Measurements from ENCODE around the gene MIGA1. TPM values are rescaled to one million over a fixed set of nuclear protein-coding genes. Genes with fewer than 3 reads are reported as not detected.

The MIGA1 gene
- polyA plus RNA-seq, 4 donors, result 1.4 to 18.2 (median 3.4) TPM

- DNase-seq (no peak), FAIRE-seq (no peak)
- H3K4me3 ChIP-seq (ENCODE audit: low read depth in 1 of 3, low read length in 3 of 3), result no peak overlapping the region
- H3K27me3 ChIP-seq (ENCODE audit: control insufficient read depth in 3 of 3, insufficient read depth in 3 of 3, low read length in 3 of 3), result no peaks in the 10 kb centered on the region
- no peak overlapping the region for H3K27ac ChIP-seq (ENCODE audit: low read depth in 1 of 3, low read length in 2 of 3)
- H3K4me1 ChIP-seq (ENCODE audit: control insufficient read depth in 3 of 3, insufficient read depth in 2 of 3, low read depth in 1 of 3, low read length in 2 of 3), result no peaks in the 10 kb centered on the region
- no peaks in the 10 kb centered on the region for H3K36me3 ChIP-seq (ENCODE audit: control insufficient read depth in 3 of 3, insufficient read depth in 2 of 3, low read depth in 1 of 3, low read length in 3 of 3)
- 91 to 97% (median 94%) methylated on average over 1 of the region's 1 CpG for WGBS, 3 donors
- no peaks in the 10 kb centered on the region for H3K9me3 ChIP-seq (ENCODE audit: control insufficient read depth in 2 of 2, insufficient read depth in 1 of 2, low read depth in 1 of 2, low read length in 1 of 2)
Measured at GRCh38 chr1:77873461-77873860, 94.0 kb downstream of the MIGA1 start.

GRCh38 chr1:77874804-77875445 lies 95.5 kb downstream of the MIGA1 start:
- H3K9me3 ChIP-seq (ENCODE audit: control insufficient read depth in 2 of 2, insufficient read depth in 1 of 2, low read depth in 1 of 2, low read length in 1 of 2), result no peaks in the 10 kb centered on the region
- H3K36me3 ChIP-seq (ENCODE audit: control insufficient read depth in 3 of 3, insufficient read depth in 2 of 3, low read depth in 1 of 3, low read length in 3 of 3), result no peaks in the 10 kb centered on the region
- H3K4me3 ChIP-seq (ENCODE audit: low read depth in 1 of 3, low read length in 3 of 3), result no peak overlapping the region
- WGBS, 3 donors, result 96 to 98% (median 98%) methylated on average over 4 of the region's 4 CpGs
- H3K27me3 ChIP-seq (ENCODE audit: control insufficient read depth in 3 of 3, insufficient read depth in 3 of 3, low read length in 3 of 3), result no peaks in the 10 kb centered on the region
- no peak for DNase-seq
- FAIRE-seq, result no peak
- H3K27ac ChIP-seq (ENCODE audit: low read depth in 1 of 3, low read length in 2 of 3), result no peak overlapping the region
- H3K4me1 ChIP-seq (ENCODE audit: control insufficient read depth in 3 of 3, insufficient read depth in 2 of 3, low read depth in 1 of 3, low read length in 2 of 3), result no peaks in the 10 kb centered on the region

GRCh38 chr1:77876884-77877283 lies 97.4 kb downstream of the MIGA1 start:
- H3K27ac ChIP-seq (ENCODE audit: low read depth in 1 of 3, low read length in 2 of 3), result no peak overlapping the region
- DNase-seq (no peak), FAIRE-seq (no peak)
- H3K36me3 ChIP-seq (ENCODE audit: control insufficient read depth in 3 of 3, insufficient read depth in 2 of 3, low read depth in 1 of 3, low read length in 3 of 3), result no peaks in the 10 kb centered on the region
- no peaks in the 10 kb centered on the region for H3K9me3 ChIP-seq (ENCODE audit: control insufficient read depth in 2 of 2, insufficient read depth in 1 of 2, low read depth in 1 of 2, low read length in 1 of 2)
- no peaks in the 10 kb centered on the region for H3K27me3 ChIP-seq (ENCODE audit: control insufficient read depth in 3 of 3, insufficient read depth in 3 of 3, low read length in 3 of 3)
- H3K4me1 ChIP-seq (ENCODE audit: control insufficient read depth in 3 of 3, insufficient read depth in 2 of 3, low read depth in 1 of 3, low read length in 2 of 3), result no peaks in the 10 kb centered on the region
- H3K4me3 ChIP-seq (ENCODE audit: low read depth in 1 of 3, low read length in 3 of 3), result no peak overlapping the region
- 94 to 95% (median 94%) methylated on average over 4 of the region's 4 CpGs for WGBS, 3 donors

- H3K27me3 ChIP-seq (ENCODE audit: control insufficient read depth in 3 of 3, insufficient read depth in 3 of 3, low read length in 3 of 3), result no peaks in the 10 kb centered on the region
- no peak for DNase-seq
- no peaks in the 10 kb centered on the region for H3K9me3 ChIP-seq (ENCODE audit: control insufficient read depth in 2 of 2, insufficient read depth in 1 of 2, low read depth in 1 of 2, low read length in 1 of 2)
- no peak overlapping the region for H3K27ac ChIP-seq (ENCODE audit: low read depth in 1 of 3, low read length in 2 of 3)
- WGBS, 3 donors, result 92 to 100% (median 94%) methylated on average over 1 of the region's 1 CpG
- H3K4me1 ChIP-seq (ENCODE audit: control insufficient read depth in 3 of 3, insufficient read depth in 2 of 3, low read depth in 1 of 3, low read length in 2 of 3), result no peaks in the 10 kb centered on the region
- H3K4me3 ChIP-seq (ENCODE audit: low read depth in 1 of 3, low read length in 3 of 3), result no peak overlapping the region
- no peak for FAIRE-seq
- H3K36me3 ChIP-seq (ENCODE audit: control insufficient read depth in 3 of 3, insufficient read depth in 2 of 3, low read depth in 1 of 3, low read length in 3 of 3), result no peaks in the 10 kb centered on the region
Measured at GRCh38 chr1:77881061-77881460, 101.6 kb downstream of the MIGA1 start.

- FAIRE-seq (no peak), DNase-seq (no peak)
- H3K36me3 ChIP-seq (ENCODE audit: control insufficient read depth in 3 of 3, insufficient read depth in 2 of 3, low read depth in 1 of 3, low read length in 3 of 3), result no peaks in the 10 kb centered on the region
- no peak overlapping the region for H3K27ac ChIP-seq (ENCODE audit: low read depth in 1 of 3, low read length in 2 of 3)
- peaks cover 0 to 1% (median 0%) of the 10 kb centered on the region in 3 donors for H3K4me1 ChIP-seq (ENCODE audit: control insufficient read depth in 3 of 3, insufficient read depth in 2 of 3, low read depth in 1 of 3, low read length in 2 of 3)
- H3K27me3 ChIP-seq (ENCODE audit: control insufficient read depth in 3 of 3, insufficient read depth in 3 of 3, low read length in 3 of 3), result no peaks in the 10 kb centered on the region
- peaks cover 0 to 1% of the 10 kb centered on the region in 2 donors for H3K9me3 ChIP-seq (ENCODE audit: control insufficient read depth in 2 of 2, insufficient read depth in 1 of 2, low read depth in 1 of 2, low read length in 1 of 2)
- WGBS, 3 donors, result 54 to 70% (median 66%) methylated on average over 2 of the region's 2 CpGs
- H3K4me3 ChIP-seq (ENCODE audit: low read depth in 1 of 3, low read length in 3 of 3), result no peak overlapping the region
Measured at GRCh38 chr1:77882411-77882810, 103.0 kb downstream of the MIGA1 start.

GRCh38 chr1:77888081-77888780 lies 108.8 kb downstream of the MIGA1 start, which contains the start of gene NEXN:
NEXN (plus strand) TSS chr1:77888624; CDS start chr1:77916107, 27,483 bp downstream.
- H3K4me3 ChIP-seq (ENCODE audit: low read depth in 1 of 3, low read length in 3 of 3), result peak within 1 kb of the TSS; percentile 52 to 65 (median 62)
- no peaks in the 10 kb centered on the region for H3K27me3 ChIP-seq (ENCODE audit: control insufficient read depth in 3 of 3, insufficient read depth in 3 of 3, low read length in 3 of 3)
- H3K27ac ChIP-seq (ENCODE audit: low read depth in 1 of 3, low read length in 2 of 3), result peak within 1 kb of the TSS in 2 of 3 donors; percentile 61 to 90
- H3K9me3 ChIP-seq (ENCODE audit: control insufficient read depth in 2 of 2, insufficient read depth in 1 of 2, low read depth in 1 of 2, low read length in 1 of 2), result peaks cover 0 to 2% of the 10 kb centered on the region in 2 donors
- DNase-seq (peak; percentile 72 to 80), FAIRE-seq (no peak)
- peaks cover 0 to 5% (median 2%) of the 10 kb centered on the region in 3 donors for H3K4me1 ChIP-seq (ENCODE audit: control insufficient read depth in 3 of 3, insufficient read depth in 2 of 3, low read depth in 1 of 3, low read length in 2 of 3)
- 6 to 19% (median 8%) methylated on average over 28 to 36 of the region's 36 CpGs for WGBS, 3 donors
- H3K36me3 ChIP-seq (ENCODE audit: control insufficient read depth in 3 of 3, insufficient read depth in 2 of 3, low read depth in 1 of 3, low read length in 3 of 3), result no peaks in the 10 kb centered on the region

- no peaks in the 10 kb centered on the region for H3K36me3 ChIP-seq (ENCODE audit: control insufficient read depth in 3 of 3, insufficient read depth in 2 of 3, low read depth in 1 of 3, low read length in 3 of 3)
- H3K27me3 ChIP-seq (ENCODE audit: control insufficient read depth in 3 of 3, insufficient read depth in 3 of 3, low read length in 3 of 3), result no peaks in the 10 kb centered on the region
- peaks cover 0 to 5% (median 2%) of the 10 kb centered on the region in 3 donors for H3K4me1 ChIP-seq (ENCODE audit: control insufficient read depth in 3 of 3, insufficient read depth in 2 of 3, low read depth in 1 of 3, low read length in 2 of 3)
- FAIRE-seq (no peak), DNase-seq (peak; percentile 6 to 67)
- H3K9me3 ChIP-seq (ENCODE audit: control insufficient read depth in 2 of 2, insufficient read depth in 1 of 2, low read depth in 1 of 2, low read length in 1 of 2), result peaks cover 0 to 2% of the 10 kb centered on the region in 2 donors
- WGBS, 3 donors, result 2% methylated on average over 40 to 46 of the region's 46 CpGs
- peak overlapping the region in 2 of 3 donors; percentile 61 to 90 for H3K27ac ChIP-seq (ENCODE audit: low read depth in 1 of 3, low read length in 2 of 3)
- H3K4me3 ChIP-seq (ENCODE audit: low read depth in 1 of 3, low read length in 3 of 3), result peak overlapping the region; percentile 52 to 65 (median 62)
Measured at GRCh38 chr1:77888781-77889642, 109.6 kb downstream of the MIGA1 start.

GRCh38 chr1:77889671-77890070 lies 110.2 kb downstream of the MIGA1 start:
- H3K4me3 ChIP-seq (ENCODE audit: low read depth in 1 of 3, low read length in 3 of 3), result peak overlapping the region in 2 of 3 donors; percentile 62 to 65
- no peaks in the 10 kb centered on the region for H3K36me3 ChIP-seq (ENCODE audit: control insufficient read depth in 3 of 3, insufficient read depth in 2 of 3, low read depth in 1 of 3, low read length in 3 of 3)
- H3K4me1 ChIP-seq (ENCODE audit: control insufficient read depth in 3 of 3, insufficient read depth in 2 of 3, low read depth in 1 of 3, low read length in 2 of 3), result peaks cover 0 to 5% (median 2%) of the 10 kb centered on the region in 3 donors
- H3K27ac ChIP-seq (ENCODE audit: low read depth in 1 of 3, low read length in 2 of 3), result peak overlapping the region in 1 of 3 donors; percentile 90
- peaks cover 0 to 2% of the 10 kb centered on the region in 2 donors for H3K9me3 ChIP-seq (ENCODE audit: control insufficient read depth in 2 of 2, insufficient read depth in 1 of 2, low read depth in 1 of 2, low read length in 1 of 2)
- WGBS, 3 donors, result 57 to 67% (median 65%) methylated on average over 7 of the region's 7 CpGs
- H3K27me3 ChIP-seq (ENCODE audit: control insufficient read depth in 3 of 3, insufficient read depth in 3 of 3, low read length in 3 of 3), result no peaks in the 10 kb centered on the region
- DNase-seq, result no peak
- FAIRE-seq, result peak; percentile 44
